Mononuclear cell (primary cell): ENCODE data around the gene ATP9B. TPM values are rescaled to one million over a fixed set of nuclear protein-coding genes. Genes with fewer than 3 reads are reported as not detected.
"Not testable (repeated sequence)": the region's sequence is repeated elsewhere in the genome, so short reads cannot be mapped to it uniquely, and the experiment has no call there.

Experiments
- H3K27me3 ChIP-seq: 2 replicates; pipeline ENCODE4 v1.6.0; 2011; ENCODE audit warnings: low read length, control low read depth; ENCODE audit not compliant: insufficient read depth
- H3K4me1 ChIP-seq: 2 replicates; pipeline ENCODE4 v1.5.1; 2011; ENCODE audit warnings: mild to moderate bottlenecking, low read length, control low read depth; ENCODE audit not compliant: insufficient read depth
- H3K4me3 ChIP-seq: 2 replicates; pipeline ENCODE4 v1.5.1; 2011; ENCODE audit warnings: mild to moderate bottlenecking, low read length, moderate library complexity
- H3K9me3 ChIP-seq: 2 replicates; pipeline ENCODE4 v1.5.1; 2011; ENCODE audit warnings: low read depth, mild to moderate bottlenecking, control low read depth, low read length
- total RNA-seq: library from RNA; depleted of rRNA; stranded (reverse); fragments of >200 nt; gene quantifications from one replicate; pipeline ENCODE4 v1.2.3, GENCODE V29; 2012

The ATP9B gene
- total RNA-seq, 1 donor = 84.2 TPM

- peaks cover 8% of the 10 kb centered on the region for H3K4me1 ChIP-seq
- peaks cover 6% of the 10 kb centered on the region for H3K9me3 ChIP-seq
- H3K27me3 ChIP-seq = no peaks in the 10 kb centered on the region
- no peak overlapping the region for H3K4me3 ChIP-seq
These were observed 5.0 kb upstream of the ATP9B start for GRCh38 chr18:79064228-79064627.

DNA sequence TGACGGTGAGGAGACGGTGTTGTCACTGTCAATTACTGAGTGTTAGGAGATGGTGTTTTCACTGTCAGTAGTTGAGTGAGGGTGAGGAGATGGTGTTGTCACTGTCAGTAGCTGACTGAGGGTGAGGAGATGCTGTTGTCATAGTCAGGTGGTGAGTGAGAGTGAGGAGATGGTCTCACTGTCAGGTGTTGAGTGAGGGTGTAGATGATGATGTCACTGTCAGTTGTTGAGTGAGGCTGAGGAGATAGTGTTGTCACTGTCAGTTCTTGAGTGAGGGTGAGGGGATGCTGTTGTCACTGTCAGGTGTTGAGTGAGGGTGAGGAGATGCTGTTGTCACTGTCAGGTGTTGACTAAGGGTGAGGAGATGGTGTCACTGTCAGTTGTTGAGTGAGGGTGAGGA lies 3.4 kb upstream of the ATP9B start:
- Histone ChIP-seq H3K4me3 (no peak overlapping the region), H3K27me3 (no peaks in the 10 kb centered on the region), H3K9me3 (peaks cover 6% of the 10 kb centered on the region), H3K4me1 (peaks cover 17% of the 10 kb centered on the region)

GRCh38 chr18:79067611-79068010 lies 1.6 kb upstream of the ATP9B start:
- H3K27me3 ChIP-seq = no peaks in the 10 kb centered on the region
- H3K4me3 ChIP-seq = no peak overlapping the region
- peaks cover 27% of the 10 kb centered on the region for H3K4me1 ChIP-seq
- H3K9me3 ChIP-seq = peaks cover 6% of the 10 kb centered on the region

DNA sequence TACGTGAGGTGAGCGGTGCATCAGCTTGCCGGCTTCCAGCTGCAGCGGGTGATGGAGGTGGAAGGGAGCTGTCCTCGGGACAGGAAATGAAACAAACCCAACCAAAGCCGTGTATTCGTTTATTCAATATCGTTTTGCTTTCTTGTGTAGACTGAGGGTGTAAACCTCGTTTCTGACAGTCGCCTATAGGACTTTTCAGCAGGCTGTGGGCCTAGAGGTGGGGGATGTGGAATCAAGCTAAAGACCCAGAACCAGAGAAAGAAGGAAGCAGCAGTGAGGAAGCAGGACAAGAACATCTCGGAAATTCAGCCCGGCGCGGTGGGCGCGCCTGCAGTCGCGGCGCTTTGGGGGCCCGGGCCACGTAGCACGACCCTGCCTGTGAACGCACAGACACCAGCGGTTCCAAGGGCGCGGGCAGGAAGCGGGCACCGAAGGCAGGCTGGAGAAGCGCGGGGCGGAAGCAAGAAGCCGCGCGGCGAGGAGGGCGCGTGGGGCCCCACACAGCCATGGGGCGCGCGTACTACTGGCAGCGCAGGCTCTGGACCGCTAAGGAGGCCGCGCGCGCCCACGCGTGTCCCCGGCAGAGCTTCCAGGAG lies 755 bp upstream of the ATP9B start:
- Histone ChIP-seq H3K4me3 (peak overlapping the region; percentile 86), H3K27me3 (no peaks in the 10 kb centered on the region), H3K4me1 (peaks cover 27% of the 10 kb centered on the region), H3K9me3 (peaks cover 6% of the 10 kb centered on the region)

GRCh38 chr18:79069717-79070151 lies 540 bp downstream of the ATP9B start:
- H3K27me3 ChIP-seq = no peaks in the 10 kb centered on the region
- peaks cover 34% of the 10 kb centered on the region for H3K4me1 ChIP-seq
- H3K4me3 ChIP-seq = peak overlapping the region; percentile 86
- peaks cover 6% of the 10 kb centered on the region for H3K9me3 ChIP-seq

- H3K27me3 ChIP-seq = no peaks in the 10 kb centered on the region
- H3K9me3 ChIP-seq = peaks cover 6% of the 10 kb centered on the region
- peaks cover 34% of the 10 kb centered on the region for H3K4me1 ChIP-seq
- H3K4me3 ChIP-seq = peak overlapping the region; percentile 86
These were observed 1.3 kb downstream of the ATP9B start for GRCh38 chr18:79070486-79070885.

- H3K4me1 ChIP-seq = peaks cover 34% of the 10 kb centered on the region
- peaks cover 6% of the 10 kb centered on the region for H3K9me3 ChIP-seq
- H3K27me3 ChIP-seq = no peaks in the 10 kb centered on the region
- H3K4me3 ChIP-seq = no peak overlapping the region
These were observed 1.8 kb downstream of the ATP9B start for GRCh38 chr18:79071037-79071436.

- peaks cover 34% of the 10 kb centered on the region for H3K4me1 ChIP-seq
These were observed 2.5 kb downstream of the ATP9B start for GRCh38 chr18:79071503-79072210.

DNA sequence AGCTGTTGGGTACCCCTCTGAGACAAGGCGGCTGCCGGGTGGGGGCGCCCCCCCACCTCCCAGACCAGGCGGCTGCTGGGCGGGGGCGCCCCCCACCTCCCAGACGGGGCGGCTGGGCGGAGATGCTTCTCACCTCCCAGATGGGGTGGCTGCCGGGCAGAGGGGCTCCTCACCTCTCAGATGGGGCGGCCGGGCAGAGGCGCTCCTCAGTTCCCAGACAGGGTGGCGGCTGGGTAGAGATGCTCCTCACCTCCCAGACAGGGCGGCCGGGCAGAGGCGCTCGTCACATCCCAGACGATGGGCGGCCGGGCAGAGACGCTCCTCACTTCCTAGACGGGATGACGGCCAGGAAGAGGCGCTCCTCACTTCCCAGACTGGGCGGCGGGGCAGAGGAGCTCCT lies 3.5 kb downstream of the ATP9B start:
- peaks cover 37% of the 10 kb centered on the region for H3K4me1 ChIP-seq
- H3K4me3 ChIP-seq, H3K9me3 ChIP-seq, H3K27me3 ChIP-seq: not testable (repeated sequence)

More at GRCh38 chr18:79071503-79072210, 2.5 kb downstream of the ATP9B start:
- no peak overlapping the region for H3K4me3 ChIP-seq
- no peaks in the 10 kb centered on the region for H3K27me3 ChIP-seq
- peaks cover 4% of the 10 kb centered on the region for H3K9me3 ChIP-seq

GRCh38 chr18:79077181-79077580 lies 8.0 kb downstream of the ATP9B start:
- no peak overlapping the region for H3K4me3 ChIP-seq
- H3K4me1 ChIP-seq = peaks cover 10% of the 10 kb centered on the region
- H3K27me3 ChIP-seq = no peaks in the 10 kb centered on the region
- no peaks in the 10 kb centered on the region for H3K9me3 ChIP-seq

GRCh38 chr18:79078791-79079190 lies 9.6 kb downstream of the ATP9B start:
- H3K4me1 ChIP-seq, H3K27me3 ChIP-seq, H3K4me3 ChIP-seq, H3K9me3 ChIP-seq: not testable (repeated sequence)

GRCh38 chr18:79092874-79093273 lies 23.7 kb downstream of the ATP9B start:
- peaks cover 9% of the 10 kb centered on the region for H3K4me1 ChIP-seq
- H3K9me3 ChIP-seq = no peaks in the 10 kb centered on the region
- H3K27me3 ChIP-seq = no peaks in the 10 kb centered on the region
- H3K4me3 ChIP-seq = no peak overlapping the region

DNA sequence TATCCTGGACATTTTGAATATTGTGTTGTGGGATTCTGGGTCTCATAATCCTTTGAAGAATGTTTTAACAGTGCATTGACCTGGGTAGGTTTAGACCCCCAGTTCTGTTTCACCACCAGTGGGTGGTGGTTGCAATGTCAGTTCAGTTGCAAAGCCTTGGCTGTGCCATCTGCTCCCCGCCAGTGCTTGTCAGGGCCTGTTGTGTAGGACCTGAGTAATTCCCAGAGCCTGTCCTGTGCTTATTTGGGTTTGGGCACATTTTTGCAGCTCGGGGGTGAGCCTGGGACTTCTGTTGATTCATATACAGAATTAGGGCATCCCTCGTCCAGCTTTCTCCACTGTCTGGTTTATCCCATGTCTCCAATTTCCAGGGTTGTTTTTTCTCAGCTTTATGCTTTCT lies 24.8 kb downstream of the ATP9B start:
- no peaks in the 10 kb centered on the region for H3K27me3 ChIP-seq
- no peak overlapping the region for H3K4me3 ChIP-seq
- no peaks in the 10 kb centered on the region for H3K9me3 ChIP-seq
- peaks cover 9% of the 10 kb centered on the region for H3K4me1 ChIP-seq

DNA sequence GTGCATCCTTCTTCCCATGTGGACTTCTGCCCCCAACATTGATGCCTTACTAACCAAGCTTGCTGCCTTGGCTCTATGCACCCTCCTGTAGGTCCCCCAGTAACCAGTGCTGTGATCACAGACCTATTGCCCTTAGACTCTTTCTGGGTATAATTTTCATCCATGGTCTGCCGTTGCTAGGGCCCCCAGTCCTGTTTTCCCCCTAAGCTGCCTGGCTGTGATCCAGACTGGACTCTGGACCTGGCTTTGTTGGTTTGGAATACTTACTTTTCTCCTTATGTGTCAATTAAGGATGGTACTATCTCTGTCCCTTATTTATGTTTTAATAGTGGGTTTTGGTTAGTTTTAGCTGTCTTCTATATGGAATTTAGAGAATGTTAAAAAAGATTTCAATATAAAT lies 26.0 kb downstream of the ATP9B start:
- Histone ChIP-seq H3K9me3 (no peaks in the 10 kb centered on the region), H3K4me3 (no peak overlapping the region), H3K27me3 (no peaks in the 10 kb centered on the region), H3K4me1 (peaks cover 9% of the 10 kb centered on the region)

DNA sequence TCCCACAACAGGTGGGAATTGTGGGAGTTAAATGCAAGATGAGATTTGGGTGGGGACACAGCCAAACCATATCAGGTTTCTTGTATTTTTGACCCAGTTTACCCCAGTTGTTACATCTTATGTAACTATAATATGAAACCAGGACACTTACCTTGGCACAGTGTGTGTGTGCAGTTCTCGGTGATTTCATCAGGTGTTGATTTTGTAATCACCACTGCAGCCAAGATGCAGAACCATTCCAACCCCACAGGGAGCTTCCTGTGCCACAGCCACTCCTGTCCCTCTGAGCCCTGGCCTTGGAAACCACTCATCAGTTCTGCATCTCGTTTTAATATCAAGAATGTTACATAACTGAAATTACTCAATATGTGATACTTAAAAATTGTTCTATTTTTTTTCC lies 31.8 kb downstream of the ATP9B start:
- Histone ChIP-seq H3K9me3 (no peaks in the 10 kb centered on the region), H3K27me3 (no peaks in the 10 kb centered on the region), H3K4me3 (no peak overlapping the region), H3K4me1 (no peaks in the 10 kb centered on the region)

DNA sequence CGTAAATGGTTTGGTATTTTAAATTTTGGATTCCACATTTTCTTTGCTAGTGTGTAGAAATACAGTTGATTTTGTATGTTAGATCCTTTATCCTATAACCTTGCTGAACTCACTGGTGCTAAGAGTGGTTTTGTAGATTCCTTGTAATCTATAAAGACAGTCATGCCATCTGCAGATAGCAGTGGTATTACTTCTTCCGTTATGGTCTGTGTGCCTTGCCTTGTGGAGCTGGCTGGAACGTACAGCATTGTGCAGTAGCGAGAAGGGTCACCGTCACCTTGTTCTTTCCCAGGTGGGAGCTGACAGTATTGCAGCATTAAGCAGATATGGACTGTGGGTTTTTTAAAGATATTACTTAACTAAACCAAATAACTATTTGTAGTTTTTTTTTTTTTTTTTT lies 33.7 kb downstream of the ATP9B start:
- no peaks in the 10 kb centered on the region for H3K4me1 ChIP-seq
- H3K27me3 ChIP-seq = no peaks in the 10 kb centered on the region
- no peak overlapping the region for H3K4me3 ChIP-seq
- no peaks in the 10 kb centered on the region for H3K9me3 ChIP-seq
